Tibial nerve (tissue), 3 donors: Measurements from ENCODE around the gene USE1.

Experiments used
- CTCF ChIP-seq, 5 experiments: fragments of 200-600 bp in 3 of 5; fragments of 450-650 bp in 2 of 5; sonication (generic) in 3 of 5; IDR thresholded peaks; one replicate each; pipeline ENCODE4 v1.5.1; 2016 to 2019; ENCODE audit warnings: antibody characterized with exemption in 5 of 5, mild to moderate bottlenecking in 3 of 5, moderate library complexity in 2 of 5
- POLR2A ChIP-seq, 2 donors: fragments of 450-650 bp; IDR thresholded peaks; one replicate each; pipeline ENCODE4 v1.6.1; 2017; ENCODE audit warnings: antibody characterized with exemption in 2 of 2, mild to moderate bottlenecking in 2 of 2, moderate library complexity in 2 of 2

- TF ChIP-seq POLR2A (IDR thresholded peaks at IDR 0.05) (no peak), CTCF (IDR thresholded peaks at IDR 0.05) (no peak)
These were observed 5.1 kb downstream of the USE1 start for GRCh38 chr19:17220207-17220758.
